Astrocyte (in vitro differentiated cells and primary cell): ENCODE data around the gene WWC2. TPM values are rescaled to one million over a fixed set of nuclear protein-coding genes. Genes with fewer than 3 reads are reported as not detected.

Experiments
- DNase-seq: peaks from one replicate; pipeline ENCODE4 v3.0.0-alpha.2; 2010; ENCODE audit warnings: low read depth
- FAIRE-seq: peaks from 2 replicates; lab custom pipeline; 2011; peaks lifted over from hg19 to GRCh38; lab: Jason Lieb, UNC
- H2AFZ ChIP-seq: 2 replicates; pipeline ENCODE4 v1.6.0; 2012; ENCODE audit warnings: low read depth, low read length, inconsistent platforms
- H3K27ac ChIP-seq: 2 replicates; pipeline ENCODE4 v1.5.1; 2011; ENCODE audit warnings: low read depth, low read length, inconsistent platforms
- H3K27me3 ChIP-seq: 2 replicates; pipeline ENCODE4 v1.6.0; 2011; ENCODE audit warnings: low read length, inconsistent platforms; ENCODE audit not compliant: insufficient read depth
- H3K36me3 ChIP-seq: 2 replicates; pipeline ENCODE4 v1.5.1; 2011; ENCODE audit warnings: low read length, inconsistent platforms; ENCODE audit not compliant: insufficient read depth
- H3K4me1 ChIP-seq: 2 replicates; pipeline ENCODE4 v1.5.1; 2011; ENCODE audit warnings: low read length, inconsistent platforms; ENCODE audit not compliant: insufficient read depth
- H3K4me2 ChIP-seq: 2 replicates; pipeline ENCODE4 v1.6.0; 2012; ENCODE audit warnings: low read length, inconsistent platforms
- H3K4me3 ChIP-seq: 2 replicates; pipeline ENCODE4 v1.5.1; 2011; ENCODE audit warnings: low read depth, mild to moderate bottlenecking, low read length, inconsistent platforms; ENCODE audit not compliant: insufficient read depth
- H3K79me2 ChIP-seq: 2 replicates; pipeline ENCODE4 v1.6.0; 2012; ENCODE audit warnings: mild to moderate bottlenecking, low read length, inconsistent platforms; ENCODE audit not compliant: insufficient read depth
- H3K9ac ChIP-seq: 2 replicates; pipeline ENCODE4 v1.6.0; 2012; ENCODE audit warnings: mild to moderate bottlenecking, low read length, inconsistent platforms
- H3K9me3 ChIP-seq: 2 replicates; pipeline ENCODE4 v1.5.1; 2012; ENCODE audit warnings: low read depth, mild to moderate bottlenecking, low read length, inconsistent platforms; ENCODE audit not compliant: insufficient read depth
- H4K20me1 ChIP-seq: 2 replicates; pipeline ENCODE4 v1.6.0; 2012; ENCODE audit warnings: low read length, inconsistent platforms; ENCODE audit not compliant: insufficient read depth
- H3K27ac Mint-ChIP-seq: one replicate; pipeline ENCODE4 v1.8.0; 2021; ENCODE audit warnings: mild to moderate bottlenecking, mixed read lengths; ENCODE audit not compliant: unreplicated experiment
- H3K27me3 Mint-ChIP-seq: one replicate; pipeline ENCODE4 v1.8.0; 2021; ENCODE audit warnings: low read depth, mixed read lengths; ENCODE audit not compliant: unreplicated experiment
- H3K36me3 Mint-ChIP-seq: one replicate; pipeline ENCODE4 v1.8.0; 2021; ENCODE audit warnings: low read depth, mixed read lengths; ENCODE audit not compliant: unreplicated experiment
- H3K4me1 Mint-ChIP-seq: one replicate; pipeline ENCODE4 v1.8.0; 2021; ENCODE audit warnings: low read depth, mixed read lengths; ENCODE audit not compliant: unreplicated experiment
- H3K4me3 Mint-ChIP-seq: one replicate; pipeline ENCODE4 v1.8.0; 2021; ENCODE audit warnings: mild to moderate bottlenecking, moderate library complexity, mixed read lengths; ENCODE audit not compliant: unreplicated experiment
- H3K9me3 Mint-ChIP-seq: one replicate; pipeline ENCODE4 v1.8.0; 2021; ENCODE audit warnings: mild to moderate bottlenecking, mixed read lengths; ENCODE audit not compliant: unreplicated experiment
- EZH2 ChIP-seq: IDR thresholded peaks from 2 replicates; pipeline ENCODE4 v1.6.1; 2012; ENCODE audit warnings: mild to moderate bottlenecking, low read length, inconsistent platforms; ENCODE audit not compliant: insufficient read depth
- total RNA-seq: library from RNA; stranded (reverse); gene quantifications from 2 replicates; pipeline ENCODE4 v1.2.1, GENCODE V29; 2021
- TF ChIP-seq, protein P1 (sequence below): IDR thresholded peaks from 2 replicates; pipeline ENCODE4 v1.5.1; 2011; ENCODE audit warnings: low read depth, mild to moderate bottlenecking, inconsistent platforms, low read length, moderate library complexity; ENCODE audit not compliant: insufficient read depth

WWC2 gene
- total RNA-seq, 1 donor from 2014 or later: 62.6 TPM

- DNase-seq (no peak), FAIRE-seq (peak; percentile 77)
- no peak overlapping the region for H3K4me3 Mint-ChIP-seq
- Histone ChIP-seq H3K27ac (no peak overlapping the region), H3K9me3 (no peaks in the 10 kb centered on the region), H3K36me3 (no peaks in the 10 kb centered on the region), H3K4me1 (peaks cover 6% of the 10 kb centered on the region), H3K4me2 (no peak overlapping the region), H4K20me1 (peaks cover 54% of the 10 kb centered on the region), H3K9ac (no peak overlapping the region), H3K27me3 (no peaks in the 10 kb centered on the region), H3K79me2 (peaks cover 89% of the 10 kb centered on the region), H3K4me3 (no peak overlapping the region), H2AFZ (no peak overlapping the region)
- no peaks in the 10 kb centered on the region for H3K27me3 Mint-ChIP-seq
- no peak overlapping the region for H3K27ac Mint-ChIP-seq
- peaks cover 22% of the 10 kb centered on the region for H3K4me1 Mint-ChIP-seq
- TF ChIP-seq, protein P1, sequence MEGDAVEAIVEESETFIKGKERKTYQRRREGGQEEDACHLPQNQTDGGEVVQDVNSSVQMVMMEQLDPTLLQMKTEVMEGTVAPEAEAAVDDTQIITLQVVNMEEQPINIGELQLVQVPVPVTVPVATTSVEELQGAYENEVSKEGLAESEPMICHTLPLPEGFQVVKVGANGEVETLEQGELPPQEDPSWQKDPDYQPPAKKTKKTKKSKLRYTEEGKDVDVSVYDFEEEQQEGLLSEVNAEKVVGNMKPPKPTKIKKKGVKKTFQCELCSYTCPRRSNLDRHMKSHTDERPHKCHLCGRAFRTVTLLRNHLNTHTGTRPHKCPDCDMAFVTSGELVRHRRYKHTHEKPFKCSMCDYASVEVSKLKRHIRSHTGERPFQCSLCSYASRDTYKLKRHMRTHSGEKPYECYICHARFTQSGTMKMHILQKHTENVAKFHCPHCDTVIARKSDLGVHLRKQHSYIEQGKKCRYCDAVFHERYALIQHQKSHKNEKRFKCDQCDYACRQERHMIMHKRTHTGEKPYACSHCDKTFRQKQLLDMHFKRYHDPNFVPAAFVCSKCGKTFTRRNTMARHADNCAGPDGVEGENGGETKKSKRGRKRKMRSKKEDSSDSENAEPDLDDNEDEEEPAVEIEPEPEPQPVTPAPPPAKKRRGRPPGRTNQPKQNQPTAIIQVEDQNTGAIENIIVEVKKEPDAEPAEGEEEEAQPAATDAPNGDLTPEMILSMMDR: no peak
- no peak for TF ChIP-seq EZH2
- H3K36me3 Mint-ChIP-seq: no peaks in the 10 kb centered on the region
- no peaks in the 10 kb centered on the region for H3K9me3 Mint-ChIP-seq
Measured at GRCh38 chr4:183129675-183130074, 30.6 kb downstream of the WWC2 start.

DNA sequence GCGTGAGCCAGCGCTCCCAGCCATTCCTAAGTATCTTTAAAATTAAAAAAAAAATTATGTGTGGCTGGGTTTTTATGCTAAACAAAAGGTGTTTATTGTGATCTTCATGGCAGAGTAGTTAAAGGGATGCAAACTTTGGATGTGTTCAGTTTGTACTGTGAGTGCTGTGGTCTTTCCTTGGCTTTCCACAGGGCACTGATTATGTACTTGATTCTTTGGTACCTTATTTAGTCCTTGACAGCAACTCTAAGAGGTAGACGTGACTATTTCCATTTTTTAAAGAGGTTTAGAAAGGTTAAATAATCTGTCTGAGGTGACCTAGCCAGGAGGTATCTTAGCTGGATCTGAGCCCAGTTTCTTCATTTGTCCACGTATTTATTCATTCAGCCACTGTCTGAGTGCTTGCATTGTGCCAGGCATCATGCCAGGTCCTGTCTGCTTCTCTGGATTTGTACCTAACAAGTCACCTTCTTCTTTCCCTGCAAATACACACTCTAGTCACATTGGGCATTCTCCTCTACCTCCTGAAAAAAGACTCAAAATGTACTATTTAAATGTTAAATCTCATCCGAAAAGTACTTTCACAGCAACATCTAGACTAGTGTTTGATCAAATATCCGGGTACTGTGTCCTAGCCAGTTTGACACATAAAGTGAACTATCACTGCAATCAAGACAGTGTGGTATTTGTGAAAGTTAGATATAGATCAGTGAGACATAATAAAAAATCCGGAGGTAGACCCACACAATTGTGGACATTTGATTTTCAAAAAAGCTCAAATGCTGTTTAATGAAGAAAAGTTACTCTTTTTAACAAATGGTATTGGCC, 31.5 kb downstream of the WWC2 start:
- TF ChIP-seq, protein P1: no peak
- no peak for TF ChIP-seq EZH2
- Mint-ChIP-seq H3K9me3 (no peaks in the 10 kb centered on the region), H3K27ac (no peak overlapping the region), H3K4me1 (peaks cover 22% of the 10 kb centered on the region), H3K4me3 (no peak overlapping the region), H3K36me3 (no peaks in the 10 kb centered on the region), H3K27me3 (no peaks in the 10 kb centered on the region)
- Histone ChIP-seq H3K36me3 (no peaks in the 10 kb centered on the region), H3K27ac (no peak overlapping the region), H3K9me3 (no peaks in the 10 kb centered on the region), H3K27me3 (no peaks in the 10 kb centered on the region), H3K4me1 (peaks cover 6% of the 10 kb centered on the region), H3K4me3 (no peak overlapping the region), H3K4me2 (peak overlapping the region; percentile 49), H3K9ac (peak overlapping the region; percentile 7), H4K20me1 (peaks cover 46% of the 10 kb centered on the region), H3K79me2 (peaks cover 89% of the 10 kb centered on the region), H2AFZ (no peak overlapping the region)
- FAIRE-seq (peak; percentile 17), DNase-seq (peak; percentile 71)

DNA sequence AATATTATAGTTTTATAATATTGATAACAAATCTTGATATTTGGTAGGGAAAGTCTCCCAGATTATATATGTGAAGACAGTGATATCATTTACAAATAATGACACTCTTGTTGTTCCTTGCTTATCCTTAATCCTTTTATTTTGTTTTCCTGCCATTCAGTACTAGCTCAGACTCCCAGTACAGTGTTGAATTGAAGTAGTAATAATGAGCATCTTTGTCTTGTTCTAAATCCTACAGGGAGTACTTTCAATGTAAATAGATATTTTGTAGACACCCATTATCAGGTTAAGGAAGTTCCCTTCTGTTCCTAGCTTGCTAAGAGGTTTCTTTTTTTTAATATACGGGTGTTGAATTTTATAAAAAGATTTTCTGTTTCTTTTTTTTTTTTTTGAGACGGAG, 33.0 kb downstream of the WWC2 start:
- Histone ChIP-seq H2AFZ (no peak overlapping the region), H3K4me3 (no peak overlapping the region), H3K4me2 (no peak overlapping the region), H3K79me2 (peaks cover 91% of the 10 kb centered on the region), H3K36me3 (no peaks in the 10 kb centered on the region), H4K20me1 (peaks cover 37% of the 10 kb centered on the region), H3K4me1 (peaks cover 6% of the 10 kb centered on the region), H3K27me3 (no peaks in the 10 kb centered on the region), H3K27ac (no peak overlapping the region), H3K9ac (no peak overlapping the region), H3K9me3 (no peaks in the 10 kb centered on the region)
- H3K9me3 Mint-ChIP-seq: no peaks in the 10 kb centered on the region
- H3K4me3 Mint-ChIP-seq: no peak overlapping the region
- no peaks in the 10 kb centered on the region for H3K36me3 Mint-ChIP-seq
- DNase-seq: no peak
- peaks cover 17% of the 10 kb centered on the region for H3K4me1 Mint-ChIP-seq
- FAIRE-seq: no peak
- H3K27me3 Mint-ChIP-seq: no peaks in the 10 kb centered on the region
- H3K27ac Mint-ChIP-seq: no peak overlapping the region
- TF ChIP-seq EZH2: no peak
- TF ChIP-seq, protein P1: no peak
